Astrocyte (in vitro differentiated cells and primary cell): ENCODE measurements around the gene UPF3B. TPM values are rescaled to one million over a fixed set of nuclear protein-coding genes. Genes with fewer than 3 reads are reported as not detected.
A peak's percentile ranks its signal among the peaks of the same experiment; 100 is the strongest.
"Not testable (repeated sequence)": the region's sequence is repeated elsewhere in the genome, so short reads cannot be mapped to it uniquely, and the experiment has no call there.

Source experiments
- DNase-seq: peaks from one replicate; pipeline ENCODE4 v3.0.0-alpha.2; 2010; ENCODE audit warnings: low read depth
- FAIRE-seq: peaks from 2 replicates; lab custom pipeline; 2011; peaks lifted over from hg19 to GRCh38; lab: Jason Lieb, UNC
- H2AFZ ChIP-seq: 2 replicates; pipeline ENCODE4 v1.6.0; 2012; ENCODE audit warnings: low read depth, low read length, inconsistent platforms
- H3K27ac ChIP-seq: 2 replicates; pipeline ENCODE4 v1.5.1; 2011; ENCODE audit warnings: low read depth, low read length, inconsistent platforms
- H3K27me3 ChIP-seq: 2 replicates; pipeline ENCODE4 v1.6.0; 2011; ENCODE audit warnings: low read length, inconsistent platforms; ENCODE audit not compliant: insufficient read depth
- H3K36me3 ChIP-seq: 2 replicates; pipeline ENCODE4 v1.5.1; 2011; ENCODE audit warnings: low read length, inconsistent platforms; ENCODE audit not compliant: insufficient read depth
- H3K4me1 ChIP-seq: 2 replicates; pipeline ENCODE4 v1.5.1; 2011; ENCODE audit warnings: low read length, inconsistent platforms; ENCODE audit not compliant: insufficient read depth
- H3K4me2 ChIP-seq: 2 replicates; pipeline ENCODE4 v1.6.0; 2012; ENCODE audit warnings: low read length, inconsistent platforms
- H3K4me3 ChIP-seq: 2 replicates; pipeline ENCODE4 v1.5.1; 2011; ENCODE audit warnings: low read depth, mild to moderate bottlenecking, low read length, inconsistent platforms; ENCODE audit not compliant: insufficient read depth
- H3K79me2 ChIP-seq: 2 replicates; pipeline ENCODE4 v1.6.0; 2012; ENCODE audit warnings: mild to moderate bottlenecking, low read length, inconsistent platforms; ENCODE audit not compliant: insufficient read depth
- H3K9ac ChIP-seq: 2 replicates; pipeline ENCODE4 v1.6.0; 2012; ENCODE audit warnings: mild to moderate bottlenecking, low read length, inconsistent platforms
- H3K9me3 ChIP-seq: 2 replicates; pipeline ENCODE4 v1.5.1; 2012; ENCODE audit warnings: low read depth, mild to moderate bottlenecking, low read length, inconsistent platforms; ENCODE audit not compliant: insufficient read depth
- H4K20me1 ChIP-seq: 2 replicates; pipeline ENCODE4 v1.6.0; 2012; ENCODE audit warnings: low read length, inconsistent platforms; ENCODE audit not compliant: insufficient read depth
- H3K27ac Mint-ChIP-seq: one replicate; pipeline ENCODE4 v1.8.0; 2021; ENCODE audit warnings: mild to moderate bottlenecking, mixed read lengths; ENCODE audit not compliant: unreplicated experiment
- H3K27me3 Mint-ChIP-seq: one replicate; pipeline ENCODE4 v1.8.0; 2021; ENCODE audit warnings: low read depth, mixed read lengths; ENCODE audit not compliant: unreplicated experiment
- H3K36me3 Mint-ChIP-seq: one replicate; pipeline ENCODE4 v1.8.0; 2021; ENCODE audit warnings: low read depth, mixed read lengths; ENCODE audit not compliant: unreplicated experiment
- H3K4me1 Mint-ChIP-seq: one replicate; pipeline ENCODE4 v1.8.0; 2021; ENCODE audit warnings: low read depth, mixed read lengths; ENCODE audit not compliant: unreplicated experiment
- H3K4me3 Mint-ChIP-seq: one replicate; pipeline ENCODE4 v1.8.0; 2021; ENCODE audit warnings: mild to moderate bottlenecking, moderate library complexity, mixed read lengths; ENCODE audit not compliant: unreplicated experiment
- H3K9me3 Mint-ChIP-seq: one replicate; pipeline ENCODE4 v1.8.0; 2021; ENCODE audit warnings: mild to moderate bottlenecking, mixed read lengths; ENCODE audit not compliant: unreplicated experiment
- EZH2 ChIP-seq: IDR thresholded peaks from 2 replicates; pipeline ENCODE4 v1.6.1; 2012; ENCODE audit warnings: mild to moderate bottlenecking, low read length, inconsistent platforms; ENCODE audit not compliant: insufficient read depth
- total RNA-seq: library from RNA; stranded (reverse); gene quantifications from 2 replicates; pipeline ENCODE4 v1.2.1, GENCODE V29; 2021
- TF ChIP-seq, protein P1 (sequence below): IDR thresholded peaks from 2 replicates; pipeline ENCODE4 v1.5.1; 2011; ENCODE audit warnings: low read depth, mild to moderate bottlenecking, inconsistent platforms, low read length, moderate library complexity; ENCODE audit not compliant: insufficient read depth

Gene UPF3B
- total RNA-seq, 1 donor from 2014 or later, result 8.8 TPM

DNA sequence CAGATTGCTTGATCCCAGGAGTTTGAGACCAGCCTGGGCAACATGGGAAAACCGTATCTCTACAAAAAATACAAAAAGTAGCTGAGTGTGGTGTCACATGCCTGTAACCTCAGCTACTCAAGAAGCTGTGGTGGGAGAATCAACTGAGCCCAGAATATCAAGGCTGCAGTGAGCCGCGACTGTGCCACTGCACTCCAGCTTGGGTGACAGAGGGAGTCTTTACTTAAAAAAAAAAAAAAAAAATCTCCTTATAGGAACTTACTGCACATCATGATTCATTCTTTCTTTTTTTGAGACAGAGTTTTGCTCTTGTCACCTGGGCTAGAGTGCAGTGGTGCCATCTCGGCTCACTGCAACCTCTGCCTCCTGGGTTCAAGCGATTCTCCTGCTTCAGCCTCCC lies 24.3 kb downstream of the UPF3B start:
- no peaks in the 10 kb centered on the region for H3K4me1 Mint-ChIP-seq
- H3K4me2 ChIP-seq, result no peak overlapping the region
- H3K27me3 Mint-ChIP-seq, result no peaks in the 10 kb centered on the region
- no peaks in the 10 kb centered on the region for H3K36me3 Mint-ChIP-seq
- H3K9me3 Mint-ChIP-seq, result no peaks in the 10 kb centered on the region
- DNase-seq (no peak), FAIRE-seq (no peak)
- no peak overlapping the region for H3K27ac Mint-ChIP-seq
- H3K27ac ChIP-seq, result no peak overlapping the region
- H3K4me3 ChIP-seq, result no peak overlapping the region
- no peaks in the 10 kb centered on the region for H3K27me3 ChIP-seq
- H3K9me3 ChIP-seq, result no peaks in the 10 kb centered on the region
- H3K36me3 ChIP-seq, result peaks cover 2% of the 10 kb centered on the region
- no peak overlapping the region for H3K9ac ChIP-seq
- no peaks in the 10 kb centered on the region for H3K4me1 ChIP-seq
- no peak for TF ChIP-seq EZH2
- TF ChIP-seq, protein P1, sequence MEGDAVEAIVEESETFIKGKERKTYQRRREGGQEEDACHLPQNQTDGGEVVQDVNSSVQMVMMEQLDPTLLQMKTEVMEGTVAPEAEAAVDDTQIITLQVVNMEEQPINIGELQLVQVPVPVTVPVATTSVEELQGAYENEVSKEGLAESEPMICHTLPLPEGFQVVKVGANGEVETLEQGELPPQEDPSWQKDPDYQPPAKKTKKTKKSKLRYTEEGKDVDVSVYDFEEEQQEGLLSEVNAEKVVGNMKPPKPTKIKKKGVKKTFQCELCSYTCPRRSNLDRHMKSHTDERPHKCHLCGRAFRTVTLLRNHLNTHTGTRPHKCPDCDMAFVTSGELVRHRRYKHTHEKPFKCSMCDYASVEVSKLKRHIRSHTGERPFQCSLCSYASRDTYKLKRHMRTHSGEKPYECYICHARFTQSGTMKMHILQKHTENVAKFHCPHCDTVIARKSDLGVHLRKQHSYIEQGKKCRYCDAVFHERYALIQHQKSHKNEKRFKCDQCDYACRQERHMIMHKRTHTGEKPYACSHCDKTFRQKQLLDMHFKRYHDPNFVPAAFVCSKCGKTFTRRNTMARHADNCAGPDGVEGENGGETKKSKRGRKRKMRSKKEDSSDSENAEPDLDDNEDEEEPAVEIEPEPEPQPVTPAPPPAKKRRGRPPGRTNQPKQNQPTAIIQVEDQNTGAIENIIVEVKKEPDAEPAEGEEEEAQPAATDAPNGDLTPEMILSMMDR, result no peak
- no peaks in the 10 kb centered on the region for H3K79me2 ChIP-seq
- H2AFZ ChIP-seq, result no peak overlapping the region
- H3K4me3 Mint-ChIP-seq, result no peak overlapping the region
- H4K20me1 ChIP-seq, result no peaks in the 10 kb centered on the region

DNA sequence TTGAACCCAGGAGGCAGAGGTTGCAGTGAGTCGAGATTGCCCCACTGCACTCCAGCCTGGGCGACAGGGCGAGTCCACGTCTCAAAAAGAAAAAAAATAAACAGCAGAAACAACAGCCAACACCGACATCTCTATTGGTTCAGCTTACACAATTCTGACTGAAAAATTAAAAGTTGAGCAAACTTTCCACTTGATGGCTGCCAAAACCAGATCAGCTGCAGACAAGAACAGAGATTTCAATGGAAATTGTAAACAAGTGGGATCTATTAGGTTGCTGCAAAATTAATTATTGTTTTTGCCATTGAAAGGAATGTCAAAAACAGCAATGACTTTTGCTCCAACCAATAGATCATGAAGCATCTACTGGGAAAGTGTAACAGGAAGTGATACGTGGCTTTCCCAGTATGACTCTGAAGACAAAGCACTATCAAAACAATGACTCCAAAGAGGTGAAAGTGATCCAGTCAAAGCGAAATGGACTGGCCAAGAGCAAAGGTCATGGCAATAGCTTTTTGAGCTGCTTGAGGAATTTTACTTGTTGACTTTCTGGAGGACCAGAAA lies 26.3 kb downstream of the UPF3B start:
- H3K27ac Mint-ChIP-seq, result no peak overlapping the region
- FAIRE-seq (peak; percentile 55), DNase-seq (peak; percentile 15)
- Histone ChIP-seq H4K20me1 (no peaks in the 10 kb centered on the region), H3K9me3 (no peaks in the 10 kb centered on the region), H3K79me2 (no peaks in the 10 kb centered on the region), H3K27ac (no peak overlapping the region), H3K36me3 (peaks cover 1% of the 10 kb centered on the region), H3K9ac (no peak overlapping the region), H2AFZ (no peak overlapping the region), H3K4me2 (peak overlapping the region; percentile 22), H3K4me3 (no peak overlapping the region), H3K27me3 (no peaks in the 10 kb centered on the region), H3K4me1 (no peaks in the 10 kb centered on the region)
- no peaks in the 10 kb centered on the region for H3K27me3 Mint-ChIP-seq
- H3K4me3 Mint-ChIP-seq, result no peak overlapping the region
- H3K4me1 Mint-ChIP-seq, result no peaks in the 10 kb centered on the region
- no peaks in the 10 kb centered on the region for H3K36me3 Mint-ChIP-seq
- TF ChIP-seq EZH2, result no peak
- TF ChIP-seq, protein P1, result no peak
- H3K9me3 Mint-ChIP-seq, result no peaks in the 10 kb centered on the region

DNA sequence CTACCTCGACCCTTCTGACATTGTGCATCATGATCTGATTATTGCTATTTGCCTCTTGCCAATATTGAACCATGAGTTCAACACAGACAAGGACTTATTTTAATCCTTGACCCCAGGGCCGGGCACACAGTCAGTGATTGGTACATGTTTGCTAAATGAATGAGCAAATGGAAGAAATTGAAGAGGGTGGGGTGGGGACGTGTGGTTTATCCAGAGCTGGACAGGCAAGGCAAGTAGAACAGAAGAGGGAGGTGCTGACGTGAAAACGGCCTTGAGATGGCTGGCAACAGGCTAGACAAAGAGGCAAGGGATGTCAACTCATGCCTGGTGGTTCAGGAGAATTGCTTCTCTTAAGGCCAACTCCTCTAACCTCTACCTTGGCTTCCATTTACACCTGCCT lies 28.5 kb downstream of the UPF3B start:
- H3K4me3 ChIP-seq, H3K27ac Mint-ChIP-seq, H3K27me3 ChIP-seq, H3K36me3 Mint-ChIP-seq, H3K27ac ChIP-seq, H3K79me2 ChIP-seq, DNase-seq, H3K4me1 Mint-ChIP-seq, H3K4me3 Mint-ChIP-seq, H3K4me1 ChIP-seq, H3K27me3 Mint-ChIP-seq, H3K9me3 ChIP-seq, FAIRE-seq, H3K9ac ChIP-seq, H3K4me2 ChIP-seq, H3K36me3 ChIP-seq, H3K9me3 Mint-ChIP-seq, H2AFZ ChIP-seq, H4K20me1 ChIP-seq: not testable (repeated sequence)

DNA sequence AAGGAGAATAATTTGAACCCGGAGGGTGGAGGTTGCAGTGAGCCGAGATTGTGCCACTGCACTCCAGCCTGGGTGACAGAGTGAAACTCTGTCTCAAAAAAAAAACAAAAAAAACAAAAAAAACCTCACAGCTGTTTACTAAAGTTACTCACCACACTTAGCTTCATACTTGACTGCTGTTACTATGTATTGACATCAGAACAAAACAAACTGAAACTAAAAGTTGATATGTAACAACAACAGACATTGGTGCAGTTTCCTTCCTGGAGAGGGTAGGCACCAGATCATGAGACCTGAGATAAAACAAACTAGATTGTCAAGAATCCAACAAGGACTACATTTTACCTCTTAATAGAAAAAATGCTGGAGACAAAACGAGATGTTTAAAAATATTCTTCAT lies 31.1 kb downstream of the UPF3B start:
- not testable (repeated sequence) for H2AFZ ChIP-seq, H3K4me1 Mint-ChIP-seq, H3K4me1 ChIP-seq, H3K27ac ChIP-seq, H3K27me3 ChIP-seq, H3K9ac ChIP-seq, H3K9me3 ChIP-seq, H3K4me3 ChIP-seq, H4K20me1 ChIP-seq, H3K36me3 Mint-ChIP-seq, H3K9me3 Mint-ChIP-seq, H3K27ac Mint-ChIP-seq, DNase-seq, H3K79me2 ChIP-seq, H3K27me3 Mint-ChIP-seq, H3K36me3 ChIP-seq, H3K4me3 Mint-ChIP-seq, H3K4me2 ChIP-seq
- peak; percentile 63 for FAIRE-seq
